Lower leg skin (tissue), 3 donors: ENCODE measurements around the gene APOL4.

Source experiments
- POLR2A ChIP-seq, 2 donors: fragments of 450-650 bp; IDR thresholded peaks; one replicate each; pipeline ENCODE4 v1.6.1; 2016 to 2017; ENCODE audit warnings: antibody characterized with exemption in 2 of 2, mild to moderate bottlenecking in 1 of 2, moderate library complexity in 1 of 2
- TF ChIP-seq, protein P1 (sequence below), 3 donors: fragments of 450-650 bp; IDR thresholded peaks; one replicate each; pipeline ENCODE4 v1.5.1; 2016; ENCODE audit warnings: antibody characterized with exemption in 3 of 3, mild to moderate bottlenecking in 3 of 3, moderate library complexity in 2 of 3

DNA sequence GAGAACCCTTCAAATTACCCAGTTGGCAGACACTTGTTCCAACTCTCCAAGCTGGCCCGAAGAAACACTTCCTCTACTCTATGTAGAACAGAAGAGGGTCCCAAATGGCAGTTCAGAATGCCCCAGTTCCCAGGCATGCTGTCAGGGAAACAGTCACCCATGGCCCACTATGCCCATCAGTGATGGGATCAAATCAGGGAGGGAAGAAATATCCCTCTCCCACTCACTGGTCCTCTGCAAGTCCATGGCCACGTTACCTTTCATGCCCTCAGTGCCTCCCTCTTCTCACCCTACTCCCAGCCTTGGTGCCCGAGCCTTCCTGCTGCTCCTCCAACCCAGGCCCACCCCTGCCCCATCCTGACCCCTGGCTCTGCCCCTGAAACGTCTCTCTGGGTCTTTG is 57.7 kb downstream of the APOL4 start:
- TF ChIP-seq, protein P1, sequence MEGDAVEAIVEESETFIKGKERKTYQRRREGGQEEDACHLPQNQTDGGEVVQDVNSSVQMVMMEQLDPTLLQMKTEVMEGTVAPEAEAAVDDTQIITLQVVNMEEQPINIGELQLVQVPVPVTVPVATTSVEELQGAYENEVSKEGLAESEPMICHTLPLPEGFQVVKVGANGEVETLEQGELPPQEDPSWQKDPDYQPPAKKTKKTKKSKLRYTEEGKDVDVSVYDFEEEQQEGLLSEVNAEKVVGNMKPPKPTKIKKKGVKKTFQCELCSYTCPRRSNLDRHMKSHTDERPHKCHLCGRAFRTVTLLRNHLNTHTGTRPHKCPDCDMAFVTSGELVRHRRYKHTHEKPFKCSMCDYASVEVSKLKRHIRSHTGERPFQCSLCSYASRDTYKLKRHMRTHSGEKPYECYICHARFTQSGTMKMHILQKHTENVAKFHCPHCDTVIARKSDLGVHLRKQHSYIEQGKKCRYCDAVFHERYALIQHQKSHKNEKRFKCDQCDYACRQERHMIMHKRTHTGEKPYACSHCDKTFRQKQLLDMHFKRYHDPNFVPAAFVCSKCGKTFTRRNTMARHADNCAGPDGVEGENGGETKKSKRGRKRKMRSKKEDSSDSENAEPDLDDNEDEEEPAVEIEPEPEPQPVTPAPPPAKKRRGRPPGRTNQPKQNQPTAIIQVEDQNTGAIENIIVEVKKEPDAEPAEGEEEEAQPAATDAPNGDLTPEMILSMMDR (IDR thresholded peaks at IDR 0.05) = no peak
- no peak for TF ChIP-seq POLR2A (IDR thresholded peaks at IDR 0.05)
